ENCODE measurements around the gene SLC35G3.
"Not testable (repeated sequence)": the region's sequence is repeated elsewhere in the genome, so short reads cannot be mapped to it uniquely, and the experiment has no call there.

The SLC35G3 gene

GRCh38 chr17:35235289-35235688 is 41.1 kb upstream of the SLC35G3 start:
- Histone ChIP-seq H3K36me3 (ENCODE audit: control insufficient read depth in 1 of 2, insufficient read depth in 2 of 2, low read length in 2 of 2) (no peaks in the 10 kb centered on the region), H3K4me3 (ENCODE audit: low read depth in 1 of 2, low read length in 2 of 2) (no peak overlapping the region), H3K4me1 (ENCODE audit: control insufficient read depth in 1 of 2, insufficient read depth in 2 of 2, low read length in 2 of 2) (no peaks in the 10 kb centered on the region), H3K27ac (ENCODE audit: low read depth, low read length) (no peak overlapping the region), H3K27me3 (ENCODE audit: control insufficient read depth in 1 of 2, insufficient read depth in 2 of 2, low read length in 2 of 2) (no peaks in the 10 kb centered on the region), H3K9me3 (ENCODE audit: control insufficient read depth in 1 of 2, low read length in 2 of 2) (no peaks in the 10 kb centered on the region), H3K9ac (ENCODE audit: low read depth in 1 of 2, low read length in 2 of 2) (no peak overlapping the region)

GRCh38 chr17:35234315-35234714 is 40.1 kb upstream of the SLC35G3 start:
- not testable (repeated sequence) for H3K9ac ChIP-seq (ENCODE audit: low read depth in 1 of 2, low read length in 2 of 2); H3K9me3 ChIP-seq (ENCODE audit: control insufficient read depth in 1 of 2, low read length in 2 of 2); H3K4me3 ChIP-seq (ENCODE audit: low read depth in 1 of 2, low read length in 2 of 2); H3K4me1 ChIP-seq (ENCODE audit: control insufficient read depth in 1 of 2, insufficient read depth in 2 of 2, low read length in 2 of 2); H3K27me3 ChIP-seq (ENCODE audit: control insufficient read depth in 1 of 2, insufficient read depth in 2 of 2, low read length in 2 of 2); H3K27ac ChIP-seq (ENCODE audit: low read depth, low read length); H3K36me3 ChIP-seq (ENCODE audit: control insufficient read depth in 1 of 2, insufficient read depth in 2 of 2, low read length in 2 of 2)

DNA sequence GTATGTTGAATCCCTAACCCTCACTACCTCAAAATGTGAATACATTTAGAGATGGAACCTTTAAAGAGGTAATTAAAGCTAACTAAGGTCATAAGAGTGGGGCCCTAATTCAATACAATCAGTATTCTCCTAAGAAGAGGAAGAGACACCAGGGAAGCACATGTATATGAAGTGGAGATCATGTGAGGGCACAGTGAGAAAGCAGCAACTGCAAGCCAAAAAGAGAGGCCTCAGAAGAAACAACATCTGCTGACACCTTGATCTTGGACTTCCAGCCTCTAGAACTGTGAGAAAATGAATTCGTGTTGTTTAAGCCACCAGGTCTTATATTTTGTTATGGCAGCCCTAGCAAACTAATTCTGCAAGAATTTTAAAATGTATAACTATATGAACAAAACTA is 35.4 kb upstream of the SLC35G3 start:
- Histone ChIP-seq H3K4me3 (ENCODE audit: low read depth in 1 of 2, low read length in 2 of 2) (no peak overlapping the region), H3K27ac (ENCODE audit: low read depth, low read length) (no peak overlapping the region), H3K36me3 (ENCODE audit: control insufficient read depth in 1 of 2, insufficient read depth in 2 of 2, low read length in 2 of 2) (no peaks in the 10 kb centered on the region), H3K27me3 (ENCODE audit: control insufficient read depth in 1 of 2, insufficient read depth in 2 of 2, low read length in 2 of 2) (no peaks in the 10 kb centered on the region), H3K9ac (ENCODE audit: low read depth in 1 of 2, low read length in 2 of 2) (no peak overlapping the region), H3K9me3 (ENCODE audit: control insufficient read depth in 1 of 2, low read length in 2 of 2) (no peaks in the 10 kb centered on the region), H3K4me1 (ENCODE audit: control insufficient read depth in 1 of 2, insufficient read depth in 2 of 2, low read length in 2 of 2) (no peaks in the 10 kb centered on the region)

DNA sequence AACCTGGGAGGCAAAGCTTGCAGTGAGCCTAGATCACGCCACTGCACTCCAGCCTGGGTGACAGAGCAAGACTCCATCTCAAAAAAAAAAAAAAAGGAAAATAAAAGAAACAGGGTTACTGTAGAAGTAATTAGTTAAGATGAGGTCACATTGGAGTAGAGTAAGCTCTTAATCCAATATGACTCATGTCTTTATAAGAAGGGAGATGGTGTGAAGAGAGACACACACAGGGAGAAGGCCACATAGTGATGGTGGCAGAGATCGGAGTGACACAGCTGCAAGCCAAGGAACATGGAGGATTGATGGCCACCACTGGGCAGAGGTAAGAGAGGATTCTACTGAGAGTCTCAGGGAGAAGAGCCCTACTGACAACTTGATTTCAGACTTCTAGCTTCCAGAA is 33.4 kb upstream of the SLC35G3 start:
- Histone ChIP-seq H3K27ac (ENCODE audit: low read depth, low read length) (no peak overlapping the region), H3K36me3 (ENCODE audit: control insufficient read depth in 1 of 2, insufficient read depth in 2 of 2, low read length in 2 of 2) (no peaks in the 10 kb centered on the region), H3K4me1 (ENCODE audit: control insufficient read depth in 1 of 2, insufficient read depth in 2 of 2, low read length in 2 of 2) (no peaks in the 10 kb centered on the region), H3K9ac (ENCODE audit: low read depth in 1 of 2, low read length in 2 of 2) (no peak overlapping the region), H3K9me3 (ENCODE audit: control insufficient read depth in 1 of 2, low read length in 2 of 2) (peaks cover 0 to under 1% of the 10 kb centered on the region in 2 donors), H3K27me3 (ENCODE audit: control insufficient read depth in 1 of 2, insufficient read depth in 2 of 2, low read length in 2 of 2) (no peaks in the 10 kb centered on the region), H3K4me3 (ENCODE audit: low read depth in 1 of 2, low read length in 2 of 2) (no peak overlapping the region)

- H3K4me1 ChIP-seq (ENCODE audit: control insufficient read depth in 1 of 2, insufficient read depth in 2 of 2, low read length in 2 of 2): no peaks in the 10 kb centered on the region
- H3K36me3 ChIP-seq (ENCODE audit: control insufficient read depth in 1 of 2, insufficient read depth in 2 of 2, low read length in 2 of 2): no peaks in the 10 kb centered on the region
- no peak overlapping the region for H3K4me3 ChIP-seq (ENCODE audit: low read depth in 1 of 2, low read length in 2 of 2)
- no peak overlapping the region for H3K9ac ChIP-seq (ENCODE audit: low read depth in 1 of 2, low read length in 2 of 2)
- H3K27ac ChIP-seq (ENCODE audit: low read depth, low read length): no peak overlapping the region
- H3K27me3 ChIP-seq (ENCODE audit: control insufficient read depth in 1 of 2, insufficient read depth in 2 of 2, low read length in 2 of 2): no peaks in the 10 kb centered on the region
- H3K9me3 ChIP-seq (ENCODE audit: control insufficient read depth in 1 of 2, low read length in 2 of 2): peaks cover 0 to 4% of the 10 kb centered on the region in 2 donors
Observed at GRCh38 chr17:35224436-35224835, 30.2 kb upstream of the SLC35G3 start.

DNA sequence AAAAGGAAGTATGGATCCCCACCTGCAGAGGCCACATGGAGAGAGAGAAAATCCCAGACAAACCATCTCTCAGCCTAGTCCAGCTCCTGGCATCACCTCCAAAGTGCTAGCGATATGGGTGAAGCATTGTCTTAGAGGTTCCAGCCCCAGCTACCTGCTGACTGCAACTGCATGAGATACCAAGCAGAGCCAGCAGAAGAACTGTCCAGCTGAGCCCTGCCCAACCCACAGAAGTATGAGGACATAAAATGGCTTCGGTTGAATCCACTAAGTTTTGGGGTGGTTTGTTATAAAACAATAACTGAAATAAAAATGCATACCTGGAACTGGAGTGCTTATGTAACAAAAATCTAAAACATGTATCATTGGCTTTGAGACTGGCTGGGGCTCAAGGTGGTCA is 28.3 kb upstream of the SLC35G3 start:
- Histone ChIP-seq H3K27me3 (ENCODE audit: control insufficient read depth in 1 of 2, insufficient read depth in 2 of 2, low read length in 2 of 2) (no peaks in the 10 kb centered on the region), H3K36me3 (ENCODE audit: control insufficient read depth in 1 of 2, insufficient read depth in 2 of 2, low read length in 2 of 2) (no peaks in the 10 kb centered on the region), H3K4me1 (ENCODE audit: control insufficient read depth in 1 of 2, insufficient read depth in 2 of 2, low read length in 2 of 2) (no peaks in the 10 kb centered on the region), H3K9ac (ENCODE audit: low read depth in 1 of 2, low read length in 2 of 2) (no peak overlapping the region), H3K4me3 (ENCODE audit: low read depth in 1 of 2, low read length in 2 of 2) (no peak overlapping the region), H3K9me3 (ENCODE audit: control insufficient read depth in 1 of 2, low read length in 2 of 2) (peaks cover 0 to 4% of the 10 kb centered on the region in 2 donors), H3K27ac (ENCODE audit: low read depth, low read length) (no peak overlapping the region)

DNA sequence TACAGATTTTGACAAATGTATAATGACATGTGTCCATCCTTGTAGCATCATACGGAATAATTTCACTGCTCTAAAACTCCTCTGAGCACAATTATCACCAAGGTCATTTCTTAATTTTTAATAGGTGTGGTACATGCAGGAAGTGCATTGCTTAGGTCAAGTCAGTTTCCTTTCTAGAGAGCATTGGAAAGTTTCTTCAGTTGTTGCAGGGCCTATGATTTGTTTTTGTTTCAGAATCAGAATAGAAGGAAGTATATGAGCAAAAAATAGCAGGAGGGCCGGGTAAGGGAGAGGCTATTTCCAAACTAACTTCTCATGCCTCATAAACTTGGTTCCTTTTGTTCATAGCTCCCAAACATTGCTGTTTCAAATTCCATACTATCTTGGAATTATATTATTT is 24.7 kb upstream of the SLC35G3 start:
- H3K27me3 ChIP-seq (ENCODE audit: control insufficient read depth in 1 of 2, insufficient read depth in 2 of 2, low read length in 2 of 2): peaks cover 0 to 1% of the 10 kb centered on the region in 2 donors
- H3K27ac ChIP-seq (ENCODE audit: low read depth, low read length): no peak overlapping the region
- no peaks in the 10 kb centered on the region for H3K4me1 ChIP-seq (ENCODE audit: control insufficient read depth in 1 of 2, insufficient read depth in 2 of 2, low read length in 2 of 2)
- H3K9me3 ChIP-seq (ENCODE audit: control insufficient read depth in 1 of 2, low read length in 2 of 2): peaks cover 0 to 4% of the 10 kb centered on the region in 2 donors
- H3K9ac ChIP-seq (ENCODE audit: low read depth in 1 of 2, low read length in 2 of 2): no peak overlapping the region
- H3K36me3 ChIP-seq (ENCODE audit: control insufficient read depth in 1 of 2, insufficient read depth in 2 of 2, low read length in 2 of 2): no peaks in the 10 kb centered on the region
- no peak overlapping the region for H3K4me3 ChIP-seq (ENCODE audit: low read depth in 1 of 2, low read length in 2 of 2)

GRCh38 chr17:35217107-35217506 is 22.9 kb upstream of the SLC35G3 start:
- H3K27me3 ChIP-seq (ENCODE audit: control insufficient read depth in 1 of 2, insufficient read depth in 2 of 2, low read length in 2 of 2): peaks cover 0 to 4% of the 10 kb centered on the region in 2 donors
- H3K9me3 ChIP-seq (ENCODE audit: control insufficient read depth in 1 of 2, low read length in 2 of 2): no peaks in the 10 kb centered on the region
- H3K27ac ChIP-seq (ENCODE audit: low read depth, low read length): no peak overlapping the region
- H3K9ac ChIP-seq (ENCODE audit: low read depth in 1 of 2, low read length in 2 of 2): no peak overlapping the region
- no peaks in the 10 kb centered on the region for H3K36me3 ChIP-seq (ENCODE audit: control insufficient read depth in 1 of 2, insufficient read depth in 2 of 2, low read length in 2 of 2)
- no peak overlapping the region for H3K4me3 ChIP-seq (ENCODE audit: low read depth in 1 of 2, low read length in 2 of 2)
- no peaks in the 10 kb centered on the region for H3K4me1 ChIP-seq (ENCODE audit: control insufficient read depth in 1 of 2, insufficient read depth in 2 of 2, low read length in 2 of 2)

GRCh38 chr17:35214631-35215273 is 20.6 kb upstream of the SLC35G3 start:
- Histone ChIP-seq H3K27ac (ENCODE audit: low read depth, low read length) (peak overlapping the region; percentile 51), H3K4me1 (ENCODE audit: control insufficient read depth in 1 of 2, insufficient read depth in 2 of 2, low read length in 2 of 2) (no peaks in the 10 kb centered on the region), H3K36me3 (ENCODE audit: control insufficient read depth in 1 of 2, insufficient read depth in 2 of 2, low read length in 2 of 2) (no peaks in the 10 kb centered on the region), H3K4me3 (ENCODE audit: low read depth in 1 of 2, low read length in 2 of 2) (peak overlapping the region in 1 of 2 donors; percentile 23), H3K27me3 (ENCODE audit: control insufficient read depth in 1 of 2, insufficient read depth in 2 of 2, low read length in 2 of 2) (peaks cover 0 to 4% of the 10 kb centered on the region in 2 donors), H3K9ac (ENCODE audit: low read depth in 1 of 2, low read length in 2 of 2) (no peak overlapping the region), H3K9me3 (ENCODE audit: control insufficient read depth in 1 of 2, low read length in 2 of 2) (no peaks in the 10 kb centered on the region)

DNA sequence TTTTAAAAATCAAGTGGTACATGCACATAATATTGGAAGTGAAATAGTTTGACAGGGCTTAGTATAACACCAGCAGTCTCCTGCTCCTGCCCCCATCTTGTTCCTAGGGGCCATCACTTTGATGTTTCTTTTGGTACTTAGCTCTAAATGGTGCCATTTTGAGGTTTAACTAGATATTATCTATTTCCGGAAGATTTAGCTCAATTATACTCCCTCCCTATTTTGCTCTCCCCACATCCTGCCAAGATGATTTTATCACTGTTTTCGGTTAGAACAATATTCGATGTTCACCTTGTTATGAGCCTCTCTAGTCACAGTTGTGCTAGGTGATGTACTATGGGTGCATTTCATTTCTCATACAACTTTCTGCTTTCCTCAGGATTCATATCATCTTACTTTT is 20.0 kb upstream of the SLC35G3 start:
- Histone ChIP-seq H3K27ac (ENCODE audit: low read depth, low read length) (no peak overlapping the region), H3K27me3 (ENCODE audit: control insufficient read depth in 1 of 2, insufficient read depth in 2 of 2, low read length in 2 of 2) (peaks cover 0 to 4% of the 10 kb centered on the region in 2 donors), H3K36me3 (ENCODE audit: control insufficient read depth in 1 of 2, insufficient read depth in 2 of 2, low read length in 2 of 2) (no peaks in the 10 kb centered on the region), H3K9me3 (ENCODE audit: control insufficient read depth in 1 of 2, low read length in 2 of 2) (no peaks in the 10 kb centered on the region), H3K4me3 (ENCODE audit: low read depth in 1 of 2, low read length in 2 of 2) (peak overlapping the region in 1 of 2 donors; percentile 23), H3K4me1 (ENCODE audit: control insufficient read depth in 1 of 2, insufficient read depth in 2 of 2, low read length in 2 of 2) (no peaks in the 10 kb centered on the region), H3K9ac (ENCODE audit: low read depth in 1 of 2, low read length in 2 of 2) (no peak overlapping the region)

Measured in duodenal mucosa (tissue), 2 donors.